ENCODE data around the gene MRAS.

DNA sequence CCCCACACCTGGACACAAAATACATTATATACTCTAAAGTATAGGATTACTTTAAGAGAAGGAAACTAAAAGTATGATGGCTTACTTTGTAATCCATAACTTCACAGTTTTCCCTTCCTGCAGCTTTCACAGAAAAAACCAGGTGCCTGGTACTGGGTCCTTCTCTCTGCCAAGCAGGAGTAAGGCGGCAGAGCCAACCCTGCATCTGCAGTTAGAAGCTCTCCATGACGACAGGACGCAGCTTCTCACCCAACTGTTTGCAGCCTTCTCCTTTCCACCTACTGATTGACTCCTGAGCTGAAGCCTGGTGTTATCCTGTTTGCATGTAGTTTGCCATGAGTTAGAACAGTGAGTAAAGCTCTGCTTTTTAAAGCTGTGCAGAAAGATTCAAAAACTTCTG, 6.7 kb downstream of the MRAS start:
- no peak for TF ChIP-seq EZH2 (IDR thresholded peaks at IDR 0.05; ENCODE audit: low read depth)
- TF ChIP-seq, protein P1, sequence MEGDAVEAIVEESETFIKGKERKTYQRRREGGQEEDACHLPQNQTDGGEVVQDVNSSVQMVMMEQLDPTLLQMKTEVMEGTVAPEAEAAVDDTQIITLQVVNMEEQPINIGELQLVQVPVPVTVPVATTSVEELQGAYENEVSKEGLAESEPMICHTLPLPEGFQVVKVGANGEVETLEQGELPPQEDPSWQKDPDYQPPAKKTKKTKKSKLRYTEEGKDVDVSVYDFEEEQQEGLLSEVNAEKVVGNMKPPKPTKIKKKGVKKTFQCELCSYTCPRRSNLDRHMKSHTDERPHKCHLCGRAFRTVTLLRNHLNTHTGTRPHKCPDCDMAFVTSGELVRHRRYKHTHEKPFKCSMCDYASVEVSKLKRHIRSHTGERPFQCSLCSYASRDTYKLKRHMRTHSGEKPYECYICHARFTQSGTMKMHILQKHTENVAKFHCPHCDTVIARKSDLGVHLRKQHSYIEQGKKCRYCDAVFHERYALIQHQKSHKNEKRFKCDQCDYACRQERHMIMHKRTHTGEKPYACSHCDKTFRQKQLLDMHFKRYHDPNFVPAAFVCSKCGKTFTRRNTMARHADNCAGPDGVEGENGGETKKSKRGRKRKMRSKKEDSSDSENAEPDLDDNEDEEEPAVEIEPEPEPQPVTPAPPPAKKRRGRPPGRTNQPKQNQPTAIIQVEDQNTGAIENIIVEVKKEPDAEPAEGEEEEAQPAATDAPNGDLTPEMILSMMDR (conservative IDR thresholded peaks at IDR 0.05): no peak
